Neural cell (in vitro differentiated cells): ENCODE measurements around the gene BABAM2. TPM values are rescaled to one million over a fixed set of nuclear protein-coding genes. Genes with fewer than 3 reads are reported as not detected.

Experiments used
- H2AFZ ChIP-seq: fragments of 200-600, 300-800 bp; sonication (generic), shearing (Covaris generic); 2 replicates; pipeline ENCODE4 v1.6.0; 2014; ENCODE audit warnings: low read depth, mild to moderate bottlenecking, antibody characterized with exemption, low read length, moderate library complexity
- H3F3A ChIP-seq: fragments of 200-600 bp; shearing (Covaris generic); 2 replicates; pipeline ENCODE4 v1.6.1; 2016; ENCODE audit warnings: mild to moderate bottlenecking, moderate library complexity, mixed read lengths, antibody characterized with exemption, low read length; ENCODE audit not compliant: insufficient read depth, poor library complexity, severe bottlenecking
- H3K27ac ChIP-seq: fragments of 200-600, 300-800 bp; sonication (generic), shearing (Covaris generic); 2 replicates; pipeline ENCODE4 v1.5.1; 2014; ENCODE audit warnings: mild to moderate bottlenecking, low read length, moderate library complexity
- H3K27me3 ChIP-seq: fragments of 300-800, 200-600 bp; sonication (generic), shearing (Covaris generic); 2 replicates; pipeline ENCODE4 v1.6.0; 2014; ENCODE audit warnings: mild to moderate bottlenecking, low read depth, low read length, moderate library complexity; ENCODE audit not compliant: insufficient read depth
- H3K36me3 ChIP-seq: fragments of 300-800, 200-600 bp; sonication (generic), shearing (Covaris generic); 2 replicates; pipeline ENCODE4 v1.5.1; 2014; ENCODE audit warnings: mild to moderate bottlenecking, antibody characterized with exemption, low read length, moderate library complexity; ENCODE audit not compliant: insufficient read depth
- H3K4me2 ChIP-seq: fragments of 300-800, 200-600 bp; sonication (generic), shearing (Covaris generic); 2 replicates; pipeline ENCODE4 v1.6.0; 2014; ENCODE audit warnings: mild to moderate bottlenecking, low read length
- H3K4me3 ChIP-seq: fragments of 300-800, 200-600 bp; sonication (generic), shearing (Covaris generic); 2 replicates; pipeline ENCODE4 v1.5.1; 2014; ENCODE audit warnings: mild to moderate bottlenecking, low read length, moderate library complexity
- H3K79me2 ChIP-seq: fragments of 200-600 bp; shearing (Covaris generic); replicated peaks from 2 replicates; pipeline ENCODE4 v1.6.0; 2014; ENCODE audit warnings: mild to moderate bottlenecking, low read length, moderate library complexity; ENCODE audit not compliant: insufficient read depth
- H3K9ac ChIP-seq: fragments of 300-800, 200-600 bp; sonication (generic), shearing (Covaris generic); 2 replicates; pipeline ENCODE4 v1.6.1; 2016; ENCODE audit warnings: mild to moderate bottlenecking, low read length, mixed read lengths
- H3K9me2 ChIP-seq: fragments of 200-600 bp; shearing (Covaris generic); 2 replicates; pipeline ENCODE4 v1.6.1; 2016; ENCODE audit warnings: mild to moderate bottlenecking, low read length, mixed read lengths; ENCODE audit not compliant: insufficient read depth
- H3K9me3 ChIP-seq: fragments of 200-600, 300-800 bp; sonication (generic), shearing (Covaris generic); 2 replicates; pipeline ENCODE4 v1.6.1; 2016; ENCODE audit warnings: mild to moderate bottlenecking, mixed run types, low read length, moderate library complexity, mixed read lengths
- H4K20me1 ChIP-seq: fragments of 200-600 bp; shearing (Covaris generic); 2 replicates; pipeline ENCODE4 v1.6.1; 2016; ENCODE audit warnings: mild to moderate bottlenecking, mixed run types; ENCODE audit not compliant: insufficient read depth
- EP300 ChIP-seq: fragments of 450-650 bp; conservative IDR thresholded peaks from 2 replicates; pipeline ENCODE4 v1.6.1; 2014; ENCODE audit warnings: antibody characterized with exemption, mild to moderate bottlenecking, moderate library complexity; ENCODE audit not compliant: poor library complexity, severe bottlenecking
- EZH2 ChIP-seq: fragments of 200-600, 300-800 bp; shearing (Covaris generic), sonication (generic); IDR thresholded peaks from 2 replicates; pipeline ENCODE4 v1.6.1; 2014; ENCODE audit warnings: antibody characterized with exemption, low read length, borderline replicate concordance, mild to moderate bottlenecking; ENCODE audit not compliant: insufficient read depth, poor library complexity, severe bottlenecking
- MXI1 ChIP-seq: fragments of 450-650 bp; conservative IDR thresholded peaks from 2 replicates; pipeline ENCODE4 v1.6.1; 2014; ENCODE audit warnings: antibody characterized with exemption, mild to moderate bottlenecking; ENCODE audit not compliant: poor library complexity, severe bottlenecking
- POLR2AphosphoS5 ChIP-seq: IDR thresholded peaks from 2 replicates; pipeline ENCODE4 v1.6.1; 2012
- RAD21 ChIP-seq: fragments of 450-650 bp; conservative IDR thresholded peaks from 2 replicates; pipeline ENCODE4 v1.6.1; 2014; ENCODE audit warnings: antibody characterized with exemption, mild to moderate bottlenecking, moderate library complexity
- REST ChIP-seq: IDR thresholded peaks from 2 replicates; pipeline ENCODE4 v1.6.1; 2012; ENCODE audit warnings: borderline replicate concordance
- SMC3 ChIP-seq: fragments of 450-650 bp; conservative IDR thresholded peaks from 2 replicates; pipeline ENCODE4 v1.6.1; 2014; ENCODE audit warnings: antibody characterized with exemption, mild to moderate bottlenecking, moderate library complexity; ENCODE audit not compliant: poor library complexity
- TAF1 ChIP-seq: IDR thresholded peaks from 2 replicates; pipeline ENCODE4 v1.6.1; 2012; ENCODE audit warnings: low read depth
- polyA plus RNA-seq: library from polyadenylated mRNA; depleted of rRNA; stranded (reverse); fragments of >200 nt; gene quantifications from 2 replicates; pipeline ENCODE4 v1.2.3, GENCODE V29; 2014
- TF ChIP-seq, protein P1 (sequence below): fragments of 450-650 bp; IDR thresholded peaks from 2 replicates; pipeline ENCODE4 v1.5.1; 2014; ENCODE audit warnings: antibody characterized with exemption, mild to moderate bottlenecking, moderate library complexity; ENCODE audit not compliant: poor library complexity, severe bottlenecking

Gene BABAM2
- polyA plus RNA-seq, 1 donor from 2014 or later: 15.3 TPM

GRCh38 chr2:28351621-28352020 lies 461.1 kb downstream of the BABAM2 start:
- Histone ChIP-seq H2AFZ (no peak overlapping the region), H3K36me3 (no peaks in the 10 kb centered on the region), H3F3A (no peaks in the 10 kb centered on the region), H3K4me2 (no peak overlapping the region), H3K27ac (no peak overlapping the region), H4K20me1 (no peaks in the 10 kb centered on the region), H3K9ac (no peak overlapping the region), H3K9me2 (no peaks in the 10 kb centered on the region), H3K4me3 (no peak overlapping the region), H3K79me2 (no peaks in the 10 kb centered on the region), H3K9me3 (no peaks in the 10 kb centered on the region), H3K27me3 (no peaks in the 10 kb centered on the region)
- TF ChIP-seq MXI1 (no peak), POLR2AphosphoS5 (no peak), TAF1 (no peak), SMC3 (no peak), EP300 (no peak), EZH2 (no peak), REST (no peak), RAD21 (no peak)
- TF ChIP-seq, protein P1, sequence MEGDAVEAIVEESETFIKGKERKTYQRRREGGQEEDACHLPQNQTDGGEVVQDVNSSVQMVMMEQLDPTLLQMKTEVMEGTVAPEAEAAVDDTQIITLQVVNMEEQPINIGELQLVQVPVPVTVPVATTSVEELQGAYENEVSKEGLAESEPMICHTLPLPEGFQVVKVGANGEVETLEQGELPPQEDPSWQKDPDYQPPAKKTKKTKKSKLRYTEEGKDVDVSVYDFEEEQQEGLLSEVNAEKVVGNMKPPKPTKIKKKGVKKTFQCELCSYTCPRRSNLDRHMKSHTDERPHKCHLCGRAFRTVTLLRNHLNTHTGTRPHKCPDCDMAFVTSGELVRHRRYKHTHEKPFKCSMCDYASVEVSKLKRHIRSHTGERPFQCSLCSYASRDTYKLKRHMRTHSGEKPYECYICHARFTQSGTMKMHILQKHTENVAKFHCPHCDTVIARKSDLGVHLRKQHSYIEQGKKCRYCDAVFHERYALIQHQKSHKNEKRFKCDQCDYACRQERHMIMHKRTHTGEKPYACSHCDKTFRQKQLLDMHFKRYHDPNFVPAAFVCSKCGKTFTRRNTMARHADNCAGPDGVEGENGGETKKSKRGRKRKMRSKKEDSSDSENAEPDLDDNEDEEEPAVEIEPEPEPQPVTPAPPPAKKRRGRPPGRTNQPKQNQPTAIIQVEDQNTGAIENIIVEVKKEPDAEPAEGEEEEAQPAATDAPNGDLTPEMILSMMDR: no peak

- Histone ChIP-seq H3K36me3 (no peaks in the 10 kb centered on the region), H3K79me2 (no peaks in the 10 kb centered on the region), H3K4me2 (no peak overlapping the region), H3F3A (no peaks in the 10 kb centered on the region), H3K9me3 (no peaks in the 10 kb centered on the region), H3K27me3 (no peaks in the 10 kb centered on the region), H2AFZ (no peak overlapping the region), H4K20me1 (no peaks in the 10 kb centered on the region), H3K4me3 (no peak overlapping the region), H3K9me2 (no peaks in the 10 kb centered on the region), H3K27ac (no peak overlapping the region), H3K9ac (no peak overlapping the region)
- TF ChIP-seq SMC3: no peak
- TF ChIP-seq EZH2: no peak
- no peak for TF ChIP-seq RAD21
- TF ChIP-seq TAF1: no peak
- no peak for TF ChIP-seq EP300
- TF ChIP-seq POLR2AphosphoS5: no peak
- TF ChIP-seq REST: no peak
- TF ChIP-seq, protein P1: no peak
- TF ChIP-seq MXI1: no peak
These were observed 461.6 kb downstream of the BABAM2 start for GRCh38 chr2:28352104-28352503.
